Measurements from ENCODE around the gene TRAPPC11.

TRAPPC11 gene

DNA sequence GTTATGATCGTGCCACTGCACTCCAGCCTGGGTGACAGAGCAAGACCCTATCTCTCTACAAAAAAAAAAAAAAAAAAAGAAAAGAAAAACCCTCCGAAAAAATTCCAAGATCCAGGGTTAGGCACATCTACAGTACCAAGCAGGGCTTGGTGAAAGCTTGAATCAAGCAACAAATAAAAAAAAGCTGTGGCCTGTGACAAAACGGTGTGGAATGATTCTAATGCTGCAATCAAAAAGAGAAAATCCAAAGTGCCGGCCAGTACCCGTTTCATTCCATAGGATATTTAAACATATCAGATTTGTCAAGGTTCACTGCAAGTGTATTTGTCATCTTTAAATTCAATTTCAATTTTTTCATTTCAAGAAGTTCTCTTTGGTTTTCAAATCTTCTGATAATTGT, 20.7 kb upstream of the TRAPPC11 start:
- DNase-seq, result no peak

DNA sequence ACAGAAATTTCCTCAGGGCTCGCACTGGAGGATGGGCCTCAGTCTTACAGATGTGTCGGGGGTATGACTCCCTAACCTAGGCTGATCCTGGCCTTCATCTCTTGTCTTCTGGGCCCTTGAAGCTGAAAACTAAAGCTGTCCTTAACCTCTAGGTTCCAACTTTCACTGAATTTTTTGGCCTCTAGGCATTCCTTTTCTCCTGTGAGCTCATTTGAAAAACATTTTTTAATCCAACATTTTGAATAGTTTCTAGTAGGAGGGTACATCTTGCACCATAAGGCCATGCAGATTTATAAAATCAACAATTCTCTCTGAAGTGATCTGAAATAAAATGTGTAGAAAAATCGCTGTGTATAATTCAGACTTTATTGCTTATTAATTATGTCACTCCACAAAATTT, 19.8 kb upstream of the TRAPPC11 start:
- no peak for DNase-seq

DNA sequence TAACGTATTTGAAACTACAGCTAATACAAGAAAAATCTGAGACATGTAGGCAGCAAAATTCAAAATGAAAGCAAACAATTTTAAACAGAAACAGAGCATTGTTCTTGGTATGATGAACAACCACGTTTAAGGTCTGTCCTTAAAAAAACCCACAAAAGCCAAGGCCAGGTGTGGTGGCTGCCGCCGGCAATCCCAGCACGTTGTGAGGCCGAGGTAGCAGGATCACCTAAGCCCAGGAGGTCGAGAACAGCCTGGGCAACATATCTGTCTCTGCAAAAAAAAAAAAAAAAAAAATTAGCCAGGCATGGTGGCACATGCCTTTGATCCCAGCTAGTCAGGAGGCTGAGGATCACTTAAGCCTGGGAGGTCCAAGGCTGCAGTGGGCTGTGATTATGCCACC, 13.8 kb upstream of the TRAPPC11 start:
- DNase-seq, result no peak

DNA sequence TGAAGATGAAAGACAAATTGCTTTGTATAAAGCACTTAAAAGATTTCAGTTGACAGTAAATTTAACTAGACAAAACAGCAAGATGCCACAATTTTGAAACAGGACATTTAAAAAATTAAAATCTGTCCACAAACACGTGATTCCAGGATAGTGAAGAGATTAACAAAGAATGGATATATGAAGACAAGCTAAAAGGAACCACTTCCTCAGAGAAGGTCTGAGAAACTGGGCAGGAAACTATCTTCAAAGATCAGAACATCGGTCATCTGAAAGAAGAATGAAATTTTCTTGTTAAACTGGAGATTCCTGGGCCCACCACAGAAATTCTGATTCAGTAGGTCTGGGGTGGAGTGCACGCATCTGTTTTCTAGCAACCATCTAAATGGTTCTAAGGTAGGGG, 1.5 kb upstream of the TRAPPC11 start:
- DNase-seq, result no peak

DNA sequence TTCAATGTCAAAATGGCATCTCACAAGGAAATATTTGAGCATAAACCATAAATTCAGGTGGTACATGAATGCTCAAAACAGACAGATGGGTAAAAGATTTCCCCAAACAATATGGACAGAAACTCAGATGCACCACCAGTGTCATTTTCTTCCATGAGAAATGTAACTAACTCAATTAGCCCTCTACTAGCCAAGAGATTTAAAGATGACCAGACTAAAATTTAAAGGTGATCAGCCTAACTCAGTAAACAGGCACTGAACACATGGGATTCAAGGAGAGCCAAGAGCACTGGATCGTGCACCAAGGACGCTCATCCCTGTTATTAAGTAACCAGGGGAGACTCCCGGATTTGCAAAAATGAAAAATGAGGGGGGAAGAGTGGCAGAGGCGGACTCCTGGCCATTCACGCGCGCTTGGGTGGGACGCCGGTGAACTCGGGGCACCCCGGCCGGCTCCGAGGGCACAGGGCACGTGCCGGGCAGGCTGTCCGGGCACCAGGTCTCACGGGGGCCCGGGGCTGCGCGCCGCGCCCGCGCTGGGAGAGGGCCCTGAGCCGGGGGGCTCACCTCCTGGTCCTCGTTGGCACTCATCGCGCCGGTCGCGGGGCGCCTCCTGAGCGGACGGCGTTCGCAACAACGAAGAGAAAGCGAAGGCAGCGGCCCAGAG, 598 bp upstream of the TRAPPC11 start:
- DNase-seq, result peak in 1 of 2 experiments; percentile 1

DNA sequence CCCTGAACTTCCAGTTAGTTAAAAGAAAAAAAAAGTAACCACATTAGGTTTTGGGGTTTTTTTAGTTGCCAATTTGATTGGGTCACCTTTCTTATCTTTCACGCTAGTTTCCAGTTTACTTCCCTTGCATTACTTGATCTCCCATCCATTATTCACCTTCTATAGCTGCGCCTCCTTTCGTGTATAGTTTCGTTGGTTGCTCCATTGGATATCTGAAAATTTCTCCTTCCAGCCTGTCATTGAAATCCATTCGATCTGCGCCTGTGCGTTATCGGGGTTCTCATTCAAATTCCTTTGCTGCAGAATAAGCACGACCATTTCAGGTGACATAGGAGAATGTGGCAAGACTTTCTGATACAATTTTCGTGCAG, 764 bp downstream of the TRAPPC11 start:
- DNase-seq, result peak in 1 of 2 experiments; percentile 5

DNA sequence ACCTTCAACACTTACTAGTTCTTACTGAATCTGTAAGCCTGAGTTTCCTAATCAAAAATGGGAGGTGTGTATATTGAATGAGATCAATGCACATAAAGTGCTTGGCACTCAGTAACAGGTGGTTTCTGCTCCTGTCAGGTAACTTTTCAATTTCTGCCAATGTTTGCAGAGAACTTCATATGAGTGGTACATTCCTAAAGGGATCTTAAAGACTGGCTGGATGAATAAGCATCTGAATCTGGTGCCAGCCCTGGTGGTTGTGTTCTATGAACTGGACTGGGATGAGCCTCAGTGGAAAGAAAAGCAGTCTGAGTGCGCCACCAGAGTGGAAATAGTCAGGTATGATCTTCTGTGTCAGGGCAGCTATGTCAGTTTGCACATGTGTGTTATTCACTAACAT, 7.0 kb downstream of the TRAPPC11 start:
- no peak for DNase-seq

DNA sequence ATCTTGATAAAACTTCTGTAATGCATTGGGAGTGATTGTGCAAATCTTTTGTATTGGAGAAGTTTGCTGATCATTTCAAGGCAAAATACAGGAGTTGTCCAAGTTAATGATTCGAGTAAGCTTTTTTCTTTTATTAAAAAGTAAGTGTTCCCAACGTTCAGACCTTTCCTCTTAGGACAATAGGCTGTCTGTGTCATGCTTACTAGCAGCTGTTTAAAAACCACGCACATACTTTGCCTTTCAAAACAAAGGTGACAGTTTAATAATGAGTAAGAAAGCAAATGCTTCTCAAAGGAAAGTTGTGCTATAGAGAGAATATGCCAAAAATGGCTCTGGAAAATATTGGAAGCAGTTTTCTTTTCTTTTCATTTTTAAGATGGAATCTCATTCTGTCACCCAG, 11.2 kb downstream of the TRAPPC11 start:
- no peak for DNase-seq

DNA sequence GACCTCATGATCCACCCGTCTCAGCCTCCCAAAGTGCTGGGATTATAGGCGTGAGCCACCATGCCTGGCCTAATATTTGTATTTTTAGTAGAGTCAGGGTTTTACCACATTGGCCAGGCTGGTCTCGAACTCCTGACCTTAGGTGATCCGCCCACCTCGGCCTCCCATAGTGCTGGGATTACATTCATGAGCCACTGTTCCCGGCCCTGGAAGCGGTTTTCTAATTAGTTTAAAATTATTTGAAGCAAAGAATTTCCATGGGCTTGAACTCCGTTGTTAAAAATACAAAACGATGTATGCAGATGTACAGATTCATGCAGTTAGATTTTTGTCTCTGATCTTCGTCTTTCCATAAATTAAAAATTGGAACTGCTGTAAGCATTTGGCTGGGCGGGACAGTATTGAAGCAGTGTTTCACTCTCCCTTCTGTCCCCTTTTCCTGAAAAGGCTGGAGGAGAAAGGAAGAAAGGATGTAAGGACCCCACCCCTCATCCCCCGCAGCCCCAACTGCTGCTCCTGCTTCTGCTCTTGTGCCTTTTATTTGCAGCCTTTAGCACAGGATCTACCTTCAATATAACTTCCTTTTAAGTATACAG, 12.0 kb downstream of the TRAPPC11 start:
- DNase-seq, result no peak

DNA sequence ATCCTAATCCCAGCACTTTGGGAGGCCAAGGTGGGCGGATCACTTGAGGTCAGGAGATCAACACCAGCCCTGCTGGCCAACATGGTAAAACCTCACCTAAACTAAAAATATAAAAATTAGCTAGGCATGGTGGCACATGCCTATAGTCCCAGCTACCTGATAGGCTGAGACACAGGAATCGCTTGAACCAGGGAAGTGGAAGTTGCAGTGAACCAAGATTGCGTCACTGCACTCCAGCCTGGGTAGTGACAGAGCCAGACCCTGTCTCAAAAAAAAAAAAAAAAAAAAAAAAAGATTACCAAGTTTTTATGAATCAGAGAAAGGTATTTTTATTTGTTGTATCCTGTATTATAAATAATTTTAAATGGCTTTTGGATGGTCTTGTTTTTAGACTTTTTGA, 15.1 kb downstream of the TRAPPC11 start:
- DNase-seq, result no peak

DNA sequence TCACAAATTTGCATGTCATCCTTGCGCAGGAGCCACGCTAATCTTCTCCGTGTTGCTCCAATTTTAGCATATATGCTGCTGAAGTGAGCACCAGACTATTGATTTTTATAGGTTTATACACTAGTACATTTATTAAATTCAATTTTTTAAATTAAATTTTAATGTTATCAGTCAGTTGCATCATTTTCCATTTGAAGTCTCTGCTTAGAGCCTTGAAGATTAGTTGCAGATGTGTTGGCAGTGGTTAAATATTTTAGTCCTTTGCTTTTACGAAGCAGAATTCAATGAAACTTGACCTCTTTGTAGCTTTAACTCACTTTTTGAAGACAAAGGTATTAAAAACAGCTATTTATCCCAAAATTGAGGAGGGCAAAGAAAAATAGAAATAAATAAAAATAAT, 16.5 kb downstream of the TRAPPC11 start:
- DNase-seq, result no peak

DNA sequence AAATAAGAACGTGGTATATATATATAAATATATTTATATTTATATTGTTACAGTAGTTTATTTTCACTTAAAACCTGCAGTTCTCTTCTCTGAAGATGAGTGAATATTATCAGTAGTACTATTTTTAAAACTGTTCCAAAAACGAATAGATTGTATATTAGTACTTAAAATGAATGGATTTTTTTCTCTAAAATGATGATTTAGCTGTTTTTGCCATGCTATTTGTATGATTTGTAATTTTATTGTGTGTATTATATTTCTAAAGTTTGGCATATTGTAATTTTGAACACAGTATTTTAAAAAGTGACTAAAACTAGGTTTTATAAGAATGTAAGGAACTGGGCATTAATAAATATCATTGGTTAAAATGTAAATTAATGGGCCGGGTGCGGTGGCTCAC, 22.0 kb downstream of the TRAPPC11 start:
- DNase-seq, result no peak

DNA sequence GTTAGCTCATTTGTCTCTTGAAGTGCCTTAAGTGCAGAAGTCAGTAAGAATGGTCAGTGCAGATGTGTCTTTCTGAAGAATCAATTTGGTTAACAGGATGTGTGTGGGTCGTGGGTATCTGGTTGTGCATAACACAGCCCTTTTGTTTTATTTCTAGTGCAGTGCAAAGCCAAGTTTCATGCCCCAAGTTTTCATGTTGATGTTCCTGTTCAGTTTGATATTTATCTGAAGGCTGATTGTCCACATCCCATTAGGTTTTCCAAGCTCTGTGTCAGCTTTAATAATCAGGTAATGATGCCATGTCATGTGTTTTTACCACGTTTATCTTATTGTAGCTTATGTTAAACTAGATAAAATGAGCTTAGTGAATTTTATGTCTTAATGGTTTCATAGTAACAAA, 27.4 kb downstream of the TRAPPC11 start:
- DNase-seq, result no peak

DNA sequence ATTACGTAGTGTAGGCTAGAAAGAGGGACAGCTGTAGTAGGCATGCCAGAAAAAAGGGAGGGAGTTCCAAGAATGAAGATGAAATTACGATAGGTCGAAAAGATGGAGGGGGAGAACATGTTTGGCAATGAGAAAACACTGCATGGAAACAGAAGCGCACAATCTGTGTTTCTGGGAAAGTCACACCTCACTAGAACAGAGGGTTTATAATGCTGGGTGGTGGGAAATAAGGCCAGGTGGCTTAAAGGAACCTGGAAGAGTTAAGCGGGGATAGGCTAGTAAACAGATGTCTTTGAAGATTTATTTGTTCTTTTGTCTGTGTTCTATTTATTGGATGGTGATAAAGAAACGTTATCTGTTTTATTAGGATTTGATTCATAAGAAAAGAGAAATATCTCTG, 29.1 kb downstream of the TRAPPC11 start:
- DNase-seq, result no peak

DNA sequence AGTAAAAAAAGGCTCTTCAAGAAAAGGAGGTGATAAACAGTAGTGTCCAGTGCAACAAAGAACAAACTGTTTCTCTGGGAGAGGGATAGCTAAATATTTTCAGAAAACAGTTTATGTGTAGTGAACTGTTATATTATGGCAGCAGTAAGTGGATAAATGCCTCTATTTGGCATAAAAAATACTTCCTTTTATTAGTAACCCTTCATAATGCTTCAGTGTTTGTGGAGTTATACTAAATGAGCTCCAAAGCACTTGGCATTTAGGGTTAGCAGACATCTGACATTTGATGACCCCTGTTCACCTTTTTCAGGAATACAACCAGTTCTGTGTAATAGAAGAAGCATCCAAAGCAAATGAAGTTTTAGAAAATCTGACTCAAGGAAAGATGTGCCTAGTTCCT, 31.9 kb downstream of the TRAPPC11 start:
- no peak for DNase-seq

DNA sequence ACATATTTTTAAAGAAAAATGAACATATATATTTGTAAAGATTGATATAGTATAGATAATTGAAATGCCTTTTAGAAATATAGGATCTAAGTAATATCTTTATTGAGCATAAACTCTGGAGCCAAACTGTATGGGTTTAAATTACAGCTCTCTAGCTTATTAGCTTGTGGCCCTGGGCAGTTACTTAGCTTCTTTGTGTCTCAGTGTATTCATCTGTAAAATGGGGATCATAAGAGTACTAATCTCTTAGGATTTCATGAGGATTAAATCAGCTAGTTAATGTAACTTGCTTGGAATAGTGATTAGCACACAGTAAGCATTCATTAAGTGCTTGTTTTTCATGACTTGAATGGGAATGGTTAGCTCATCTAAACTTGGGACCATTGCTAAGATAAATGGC, 32.8 kb downstream of the TRAPPC11 start:
- no peak for DNase-seq

DNA sequence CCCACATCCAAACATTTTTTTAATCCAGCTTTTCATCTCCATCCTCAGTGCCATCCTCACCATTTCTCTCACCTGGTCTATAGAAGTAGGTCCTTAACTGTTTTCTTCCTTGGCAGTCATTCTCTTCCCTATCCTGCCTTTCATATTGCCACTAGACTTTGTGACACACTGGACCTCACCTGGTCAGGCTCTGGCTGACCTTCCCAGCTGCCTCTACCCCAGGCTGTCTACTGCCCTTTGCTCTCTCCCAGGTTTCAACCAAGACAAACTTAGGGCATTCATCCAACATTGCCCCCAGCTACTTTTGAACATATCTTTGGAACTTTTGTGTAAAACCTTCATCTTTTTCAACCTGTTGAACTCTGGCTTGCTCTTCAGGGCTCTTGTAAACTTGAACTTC, 39.8 kb downstream of the TRAPPC11 start:
- DNase-seq, result no peak

DNA sequence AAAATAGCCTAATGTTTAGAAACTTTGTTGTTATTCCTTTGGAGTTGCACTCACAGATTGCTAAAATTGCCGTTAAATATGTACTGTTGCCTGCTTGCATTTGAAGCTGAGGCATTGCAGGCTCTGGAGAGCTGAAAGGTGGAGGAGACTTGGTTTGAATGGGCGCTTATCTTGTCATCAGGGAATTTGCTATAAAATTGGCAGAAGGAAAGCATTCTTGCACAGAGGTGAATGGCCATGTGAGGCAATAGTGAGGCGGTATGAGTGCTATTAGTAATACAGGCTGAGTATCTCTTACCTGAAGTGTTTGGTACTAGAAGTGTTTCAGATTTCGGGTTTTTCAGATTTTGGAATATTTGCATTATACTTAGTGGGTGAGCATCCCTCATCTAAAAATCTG, 41.3 kb downstream of the TRAPPC11 start:
- no peak for DNase-seq

DNA sequence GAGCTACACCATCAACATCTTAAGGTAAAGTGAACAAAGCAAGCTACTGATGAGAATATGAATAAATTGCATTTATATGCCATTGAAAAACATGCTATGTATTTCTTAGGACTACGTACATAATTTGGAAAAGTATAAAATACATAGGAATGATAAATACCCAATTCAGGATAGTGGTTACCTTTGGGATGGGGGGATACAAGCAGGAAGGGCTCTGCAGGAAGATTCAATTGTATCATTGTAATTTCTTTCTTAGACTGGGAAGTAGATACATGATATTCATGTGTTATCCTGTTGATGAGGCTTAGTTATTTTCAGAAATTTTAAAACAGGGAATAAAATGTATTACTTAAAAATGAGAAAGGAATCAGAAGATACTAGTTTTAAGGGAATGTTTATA, 43.4 kb downstream of the TRAPPC11 start:
- no peak for DNase-seq

DNA sequence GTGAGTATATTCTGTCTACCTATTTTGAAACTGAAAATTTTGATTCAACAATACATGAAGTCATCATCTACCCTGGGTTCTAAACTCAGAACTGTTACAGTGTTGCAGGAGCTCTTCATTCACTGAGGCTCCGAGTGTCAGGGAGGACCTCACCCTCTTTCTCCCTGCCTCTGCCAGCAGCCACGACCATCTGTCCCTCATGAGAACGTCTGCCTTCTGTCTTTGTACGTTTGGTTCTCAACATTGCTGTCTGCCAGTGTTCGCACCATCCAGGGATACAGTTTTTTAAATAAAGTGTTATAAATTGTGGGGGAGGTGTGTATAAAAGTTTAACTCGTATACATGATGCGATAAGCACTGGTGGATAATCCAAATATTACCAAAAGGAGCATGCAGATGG, 55.5 kb downstream of the TRAPPC11 start:
- no peak for DNase-seq

DNA sequence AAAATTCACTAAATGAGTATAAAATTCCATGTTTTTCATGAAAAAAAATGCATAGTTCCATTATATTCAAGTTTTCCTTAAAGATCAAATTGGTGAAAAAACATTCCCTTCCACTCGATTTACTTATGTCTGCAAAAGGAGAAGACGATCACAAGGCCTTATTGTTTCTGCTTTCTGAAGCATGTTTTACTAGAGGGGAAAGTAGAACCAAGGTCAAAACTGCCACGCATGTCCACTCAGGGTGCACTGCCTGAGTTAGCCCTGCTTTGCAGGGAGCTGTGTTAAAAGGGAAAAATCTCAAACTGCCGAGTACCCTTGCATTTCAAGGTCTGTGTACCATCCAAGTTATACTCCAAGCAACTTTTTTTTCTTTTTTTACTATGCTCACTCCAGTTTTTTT, 57.2 kb downstream of the TRAPPC11 start:
- no peak for DNase-seq

DNA sequence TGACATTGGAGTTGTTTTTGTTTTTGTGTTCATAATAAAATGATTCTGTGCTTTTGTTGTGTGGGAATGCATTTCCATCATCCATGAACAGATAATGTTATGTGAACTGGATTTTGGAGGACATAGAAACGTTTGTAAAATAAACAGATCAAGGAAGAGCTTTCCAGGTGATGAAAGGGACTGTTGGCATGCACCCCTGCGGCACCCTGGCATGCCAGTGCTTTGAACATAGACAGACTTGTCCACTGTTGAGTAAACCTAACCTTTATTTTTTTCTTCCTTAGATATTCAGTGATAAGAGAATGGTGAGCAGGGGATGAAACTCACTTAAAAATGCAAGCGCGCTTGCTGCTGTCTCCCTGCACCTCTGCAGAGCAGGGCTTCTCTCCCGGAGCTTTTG, 59.8 kb downstream of the TRAPPC11 start:
- DNase-seq, result no peak

DNA sequence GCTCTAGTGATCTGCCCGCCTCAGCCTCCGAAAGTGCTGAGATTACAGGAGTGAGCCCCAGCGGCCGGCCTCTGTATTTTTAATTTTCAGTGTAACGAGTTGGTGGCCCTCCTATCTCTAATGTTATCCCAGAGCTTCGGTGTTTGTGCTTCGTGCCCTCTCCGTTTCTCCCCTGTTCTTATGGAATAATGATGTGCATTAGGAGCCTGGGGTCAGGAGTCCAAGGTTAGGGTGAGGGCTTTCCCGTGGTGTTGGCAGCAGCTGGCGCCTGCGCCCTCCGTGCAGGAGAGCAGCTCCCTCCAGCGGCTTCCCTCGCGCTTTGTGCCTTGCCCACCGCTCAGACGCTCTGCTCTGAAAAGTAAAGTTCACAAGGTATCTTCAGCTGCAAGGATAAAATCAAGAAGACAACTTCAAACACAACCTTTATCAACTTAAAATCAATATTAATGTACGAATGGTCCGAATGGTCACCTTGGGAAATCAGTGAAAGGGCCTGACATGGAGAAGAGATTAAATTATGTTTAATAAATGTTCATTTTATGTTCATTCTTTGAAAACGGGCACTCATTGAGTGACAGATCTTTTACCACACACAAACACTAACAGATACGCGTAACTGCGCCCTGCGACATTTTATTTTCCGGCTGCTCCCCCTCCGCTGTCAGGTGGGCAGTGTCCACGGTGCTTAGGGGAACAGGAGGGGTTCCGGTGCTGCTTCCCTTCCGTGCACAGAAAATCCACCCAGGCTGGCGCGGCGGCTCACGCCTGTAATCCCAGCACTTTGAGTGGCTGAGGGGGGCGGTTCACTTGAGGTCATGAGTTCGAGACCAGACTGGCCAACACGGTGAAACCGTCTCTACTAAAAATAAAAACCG, 62.4 kb downstream of the TRAPPC11 start:
- no peak for DNase-seq

Measured in NCI-H2081 (cell line).